Activated CD8-positive, alpha-beta T cell treated with anti-CD3 and anti-CD28 coated beads for 36 hours (primary cell): ENCODE measurements around the gene HOXB9. TPM values are rescaled to one million over a fixed set of nuclear protein-coding genes. Genes with fewer than 3 reads are reported as not detected.

ENCODE experiments used
- ATAC-seq: fragments of 200-7000 bp; cut with Tn5 transposase; one replicate; pipeline ENCODE4 v1.10.0; 2021; ENCODE audit warnings: mild to moderate bottlenecking, moderate library complexity
- CTCF ChIA-PET: fragments of 350-600 bp; sonication (Branson Sonifier 250); formaldehyde crosslinking; loops from one replicate; lab custom pipeline; 2021; ENCODE audit warnings: antibody characterized with exemption; lab: Charles Lee
- POLR2A ChIA-PET: fragments of 350-600 bp; sonication (Branson Sonifier 250); formaldehyde crosslinking; loops from one replicate; lab custom pipeline; 2021; ENCODE audit warnings: antibody characterized with exemption; lab: Charles Lee
- DNase-seq: peaks from one replicate; pipeline ENCODE4 v3.0.0-alpha.2; 2020
- H3K27ac Mint-ChIP-seq: one replicate; pipeline ENCODE4 v1.8.0; 2021; ENCODE audit warnings: mild to moderate bottlenecking, mixed read lengths
- H3K27me3 Mint-ChIP-seq: one replicate; pipeline ENCODE4 v1.8.0; 2021; ENCODE audit warnings: mixed read lengths
- H3K36me3 Mint-ChIP-seq: one replicate; pipeline ENCODE4 v1.8.0; 2021; ENCODE audit warnings: low read depth, mixed read lengths
- H3K4me1 Mint-ChIP-seq: one replicate; pipeline ENCODE4 v1.8.0; 2021; ENCODE audit warnings: low read depth, mixed read lengths
- H3K4me3 Mint-ChIP-seq: one replicate; pipeline ENCODE4 v1.8.0; 2021; ENCODE audit warnings: mild to moderate bottlenecking, moderate library complexity, mixed read lengths
- H3K9me3 Mint-ChIP-seq: one replicate; pipeline ENCODE4 v1.8.0; 2021; ENCODE audit warnings: mixed read lengths
- intact Hi-C: fragments of 100-400 bp; cut with micrococcal nuclease; formaldehyde crosslinking; loops from one replicate; pipeline ENCODE4 v1.10.0; 2022
- total RNA-seq, 2 experiments: library from RNA; stranded (reverse); gene quantifications; one replicate each; pipeline ENCODE4 v1.2.3, GENCODE V29; 2021
- TF ChIP-seq, protein P1 (sequence below): fragments of 200-600 bp; IDR thresholded peaks from one replicate; pipeline ENCODE4 v1.8.0; 2022; ENCODE audit warnings: antibody characterized with exemption, mild to moderate bottlenecking

HOXB9 gene
- total RNA-seq, 2 experiments from 2014 or later: 6.9 to 7.0 TPM

DNA sequence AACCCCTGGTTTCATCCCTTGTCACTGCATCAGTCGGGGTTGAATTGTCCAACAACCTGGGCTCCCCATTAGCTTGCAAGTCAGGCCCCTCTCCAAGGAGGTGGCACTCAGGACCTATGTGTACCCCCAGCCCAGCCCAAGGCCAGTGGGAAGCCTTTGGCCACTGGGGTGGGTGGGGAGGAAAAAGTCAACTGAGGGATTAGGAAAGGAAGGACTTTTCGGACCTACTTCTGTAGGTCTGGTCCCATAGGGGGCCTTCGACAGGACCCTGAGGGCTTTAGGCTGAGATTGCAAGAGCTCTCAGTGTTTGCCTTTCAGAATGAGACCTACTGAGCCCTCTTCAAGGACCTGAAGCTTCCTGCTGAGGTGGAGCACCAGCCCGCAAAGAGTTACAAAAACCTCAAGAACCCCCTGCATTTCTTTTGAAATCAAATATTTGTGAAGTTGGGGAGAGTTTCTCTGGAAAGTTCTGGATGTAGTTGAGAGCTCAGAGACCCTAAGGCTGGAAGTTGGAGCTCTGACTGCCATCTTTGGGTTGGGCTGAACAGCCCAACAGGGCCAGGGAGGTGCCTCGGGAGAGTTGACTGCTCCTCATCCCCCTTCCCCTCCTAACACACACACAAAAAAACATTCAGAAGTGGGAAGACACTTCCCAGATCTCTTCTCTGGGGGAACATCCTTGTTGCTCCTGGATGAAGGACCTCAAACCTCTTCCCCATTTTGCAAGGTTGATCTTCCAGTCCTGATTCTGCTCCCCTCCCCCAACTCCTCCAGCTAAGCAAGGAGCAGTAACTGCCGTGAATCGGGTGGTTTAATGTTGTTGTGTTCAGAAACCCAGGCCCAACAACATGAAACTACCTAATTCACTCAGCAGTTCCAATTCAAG is 5.8 kb upstream of the HOXB9 start:
- POLR2A ChIA-PET: no interaction called here

DNA sequence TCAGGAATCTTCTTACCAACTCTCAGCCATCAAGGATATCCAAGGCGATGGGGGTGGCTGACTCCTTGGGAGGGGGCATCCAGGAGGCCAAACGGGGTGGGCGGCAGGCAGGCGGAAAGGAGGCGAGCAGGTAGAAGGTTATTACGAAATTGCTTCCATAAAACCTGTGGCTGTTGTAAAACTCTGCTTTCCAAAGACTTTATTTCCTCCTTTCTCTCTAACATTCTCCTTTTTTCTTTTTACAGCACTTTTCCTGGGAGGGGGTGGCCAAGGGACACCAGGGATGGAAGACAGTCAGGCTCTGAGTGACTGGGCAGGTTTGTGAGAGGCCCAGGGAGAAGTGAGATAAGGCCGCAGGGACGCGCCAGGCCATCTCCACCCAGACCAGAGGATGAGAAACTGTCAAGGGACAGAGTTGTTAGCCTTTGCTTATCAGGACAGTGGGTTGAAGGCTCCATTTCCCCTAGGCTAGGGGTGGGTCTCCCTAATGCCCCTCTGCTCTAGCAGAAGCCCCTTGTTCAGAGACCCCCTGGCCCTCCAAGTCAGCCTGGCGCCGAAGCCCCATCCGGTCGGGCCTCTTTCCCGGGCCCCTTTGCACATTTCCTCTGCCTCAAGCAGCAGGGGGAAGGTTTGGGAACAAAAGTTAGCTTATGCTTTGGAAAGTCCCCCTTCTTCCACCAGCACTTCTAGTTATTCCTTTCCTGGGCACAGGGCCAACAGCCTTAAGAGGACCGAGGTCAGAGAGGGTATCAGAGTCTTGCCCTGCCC is 5.0 kb upstream of the HOXB9 start:
- Mint-ChIP-seq H3K4me3 (no peak overlapping the region), H3K4me1 (peaks cover 7% of the 10 kb centered on the region), H3K27ac (no peak overlapping the region), H3K9me3 (no peaks in the 10 kb centered on the region), H3K36me3 (no peaks in the 10 kb centered on the region), H3K27me3 (peaks cover 81% of the 10 kb centered on the region)
- ChIA-PET CTCF (interaction anchor here (1.0 to 1.5 kb wide), 2 partner anchors 17 to 38 kb away, joined by 3 to 4 read pairs; partner anchors contain the start of gene HOXB5), POLR2A (no interaction called here)
- TF ChIP-seq, protein P1, sequence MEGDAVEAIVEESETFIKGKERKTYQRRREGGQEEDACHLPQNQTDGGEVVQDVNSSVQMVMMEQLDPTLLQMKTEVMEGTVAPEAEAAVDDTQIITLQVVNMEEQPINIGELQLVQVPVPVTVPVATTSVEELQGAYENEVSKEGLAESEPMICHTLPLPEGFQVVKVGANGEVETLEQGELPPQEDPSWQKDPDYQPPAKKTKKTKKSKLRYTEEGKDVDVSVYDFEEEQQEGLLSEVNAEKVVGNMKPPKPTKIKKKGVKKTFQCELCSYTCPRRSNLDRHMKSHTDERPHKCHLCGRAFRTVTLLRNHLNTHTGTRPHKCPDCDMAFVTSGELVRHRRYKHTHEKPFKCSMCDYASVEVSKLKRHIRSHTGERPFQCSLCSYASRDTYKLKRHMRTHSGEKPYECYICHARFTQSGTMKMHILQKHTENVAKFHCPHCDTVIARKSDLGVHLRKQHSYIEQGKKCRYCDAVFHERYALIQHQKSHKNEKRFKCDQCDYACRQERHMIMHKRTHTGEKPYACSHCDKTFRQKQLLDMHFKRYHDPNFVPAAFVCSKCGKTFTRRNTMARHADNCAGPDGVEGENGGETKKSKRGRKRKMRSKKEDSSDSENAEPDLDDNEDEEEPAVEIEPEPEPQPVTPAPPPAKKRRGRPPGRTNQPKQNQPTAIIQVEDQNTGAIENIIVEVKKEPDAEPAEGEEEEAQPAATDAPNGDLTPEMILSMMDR: no peak
- ATAC-seq (no peak), DNase-seq (no peak)
- intact Hi-C loops: no loop called here

More for the DNA sequence above, 5.8 kb upstream of the HOXB9 start:
- H3K4me1 Mint-ChIP-seq: peaks cover 8% of the 10 kb centered on the region
- H3K27ac Mint-ChIP-seq: no peak overlapping the region
- intact Hi-C loops: no loop called here
- peaks cover 82% of the 10 kb centered on the region for H3K27me3 Mint-ChIP-seq
- H3K4me3 Mint-ChIP-seq: no peak overlapping the region
- TF ChIP-seq, protein P1: no peak
- ATAC-seq (no peak), DNase-seq (no peak)
- no peaks in the 10 kb centered on the region for H3K9me3 Mint-ChIP-seq
- no peaks in the 10 kb centered on the region for H3K36me3 Mint-ChIP-seq
- CTCF ChIA-PET: interaction anchor here (0.8 to 1.5 kb wide), 7 partner anchors 10 to 253 kb away, joined by 3 to 4 read pairs (median 3); partner anchors contain the start of gene HOXB5

DNA sequence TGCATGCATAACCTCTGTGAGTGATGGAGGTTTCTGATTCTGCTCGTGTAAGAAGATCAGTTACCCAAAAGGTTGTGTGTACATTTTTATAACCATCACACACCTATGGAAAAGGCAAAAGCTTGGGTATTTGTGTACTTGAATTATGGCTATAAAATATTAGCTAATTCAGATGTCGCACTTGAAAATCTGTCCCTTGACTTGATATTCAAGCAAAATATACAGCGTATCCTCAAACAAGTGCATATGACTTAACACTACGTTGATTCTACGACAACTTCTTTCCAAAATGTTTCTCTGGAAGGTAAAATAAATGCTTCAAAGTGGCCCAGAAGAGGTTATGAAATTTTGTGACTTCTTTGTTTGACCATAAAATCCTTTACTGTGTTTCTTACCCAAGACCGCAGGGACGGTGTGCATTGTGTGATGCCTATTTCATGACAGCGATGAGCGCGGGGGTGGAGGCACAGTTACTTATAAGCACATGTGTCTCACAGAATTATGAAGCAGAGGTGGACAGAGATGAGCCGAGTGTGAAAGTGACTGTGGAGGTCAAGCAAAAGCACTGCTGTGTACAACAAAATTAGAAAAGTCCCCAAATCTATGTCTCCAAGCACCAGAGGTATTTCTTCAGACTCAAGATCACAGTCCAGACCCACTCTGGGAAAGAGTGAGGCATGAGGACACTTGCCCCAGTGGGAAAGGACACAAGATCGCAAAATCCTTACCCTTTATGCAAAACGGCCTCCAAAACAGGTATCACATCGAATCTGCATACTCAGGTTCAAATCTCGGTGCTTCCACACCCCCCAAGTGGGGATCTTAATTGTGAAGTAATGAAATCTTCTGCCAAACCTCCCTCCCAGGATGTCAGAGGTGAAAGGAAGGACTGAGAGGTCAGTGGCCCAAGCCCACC is 4.1 kb upstream of the HOXB9 start:
- peaks cover 76% of the 10 kb centered on the region for H3K27me3 Mint-ChIP-seq
- ATAC-seq: no peak
- H3K36me3 Mint-ChIP-seq: no peaks in the 10 kb centered on the region
- H3K27ac Mint-ChIP-seq: no peak overlapping the region
- DNase-seq: no peak
- ChIA-PET POLR2A (no interaction called here), CTCF (interaction anchor here (1.4 to 5.5 kb wide), 3 partner anchors 11 to 368 kb away, joined by 3 to 40 read pairs (median 21); partner anchors contain the start of gene HOXB8)
- H3K9me3 Mint-ChIP-seq: no peaks in the 10 kb centered on the region
- H3K4me3 Mint-ChIP-seq: no peak overlapping the region
- peaks cover 9% of the 10 kb centered on the region for H3K4me1 Mint-ChIP-seq
- intact Hi-C loops: no loop called here
- TF ChIP-seq, protein P1: no peak

DNA sequence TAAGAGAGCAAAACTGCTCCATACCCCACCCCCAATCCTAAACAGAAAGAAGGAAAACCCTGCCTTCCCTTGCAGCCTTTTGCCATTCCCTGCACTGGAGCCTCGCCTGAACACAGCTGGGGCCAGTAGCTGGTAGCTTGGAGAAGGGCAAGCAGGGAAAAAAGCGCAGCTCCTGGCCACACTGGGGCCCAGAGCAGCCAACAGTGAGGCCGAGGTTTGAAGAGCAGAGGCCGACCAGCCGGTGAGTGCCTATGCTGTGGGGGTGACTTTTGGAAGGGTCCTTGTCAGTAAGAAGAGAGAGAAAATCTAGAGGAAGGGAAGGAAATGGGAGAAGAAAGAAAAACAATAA is 3.2 kb upstream of the HOXB9 start:
- no peaks in the 10 kb centered on the region for H3K9me3 Mint-ChIP-seq
- CTCF ChIA-PET: interaction anchor here (0.8 to 5.5 kb wide), 6 partner anchors 7 to 367 kb away, joined by 3 to 40 read pairs (median 4); partner anchors contain the start of gene HOXB8
- intact Hi-C loops: no loop called here
- H3K27me3 Mint-ChIP-seq: peaks cover 71% of the 10 kb centered on the region
- H3K36me3 Mint-ChIP-seq: no peaks in the 10 kb centered on the region
- DNase-seq (no peak), ATAC-seq (no peak)
- no peak overlapping the region for H3K4me3 Mint-ChIP-seq
- POLR2A ChIA-PET: no interaction called here
- H3K4me1 Mint-ChIP-seq: peaks cover 10% of the 10 kb centered on the region
- H3K27ac Mint-ChIP-seq: no peak overlapping the region
- TF ChIP-seq, protein P1: no peak
